Brain microvascular endothelial cell (primary cell): Measurements from ENCODE around the gene RIOK1.
A peak's percentile ranks its signal among the peaks of the same experiment; 100 is the strongest.
"Not testable (repeated sequence)": the region's sequence is repeated elsewhere in the genome, so short reads cannot be mapped to it uniquely, and the experiment has no call there.

ENCODE experiments used
- DNase-seq: peaks from one replicate; pipeline ENCODE4 v3.0.0-alpha.2; 2020
- H3K27ac ChIP-seq: fragments of 250-450 bp; sonication (Bioruptor Pico); 2 replicates; pipeline ENCODE4 v1.5.1; 2020; ENCODE audit warnings: mild to moderate bottlenecking, moderate library complexity
- H3K27me3 ChIP-seq: fragments of 250-450 bp; sonication (Bioruptor Pico); replicated peaks from 2 replicates; pipeline ENCODE4 v1.5.1; 2020; ENCODE audit warnings: mild to moderate bottlenecking
- H3K36me3 ChIP-seq: fragments of 250-450 bp; sonication (Bioruptor Pico); replicated peaks from 2 replicates; pipeline ENCODE4 v1.5.1; 2020; ENCODE audit warnings: mild to moderate bottlenecking
- H3K4me3 ChIP-seq: 2 replicates; pipeline ENCODE4 v1.5.1; 2011; ENCODE audit warnings: low read depth, mild to moderate bottlenecking, control low read depth, low read length, moderate library complexity
- in situ Hi-C: cut with HindIII; loops from 2 replicates; pipeline ENCODE4 v1.10.0; 2017; ENCODE audit warnings: low sequenced_read_pairs, low pct_ligation_motif_present
- TF ChIP-seq, protein P1 (sequence below): IDR thresholded peaks from 2 replicates; pipeline ENCODE4 v1.5.1; 2011; ENCODE audit warnings: low read depth, mild to moderate bottlenecking, moderate library complexity, low read length, control low read depth, inconsistent platforms; ENCODE audit errors: missing control alignments

The RIOK1 gene

DNA sequence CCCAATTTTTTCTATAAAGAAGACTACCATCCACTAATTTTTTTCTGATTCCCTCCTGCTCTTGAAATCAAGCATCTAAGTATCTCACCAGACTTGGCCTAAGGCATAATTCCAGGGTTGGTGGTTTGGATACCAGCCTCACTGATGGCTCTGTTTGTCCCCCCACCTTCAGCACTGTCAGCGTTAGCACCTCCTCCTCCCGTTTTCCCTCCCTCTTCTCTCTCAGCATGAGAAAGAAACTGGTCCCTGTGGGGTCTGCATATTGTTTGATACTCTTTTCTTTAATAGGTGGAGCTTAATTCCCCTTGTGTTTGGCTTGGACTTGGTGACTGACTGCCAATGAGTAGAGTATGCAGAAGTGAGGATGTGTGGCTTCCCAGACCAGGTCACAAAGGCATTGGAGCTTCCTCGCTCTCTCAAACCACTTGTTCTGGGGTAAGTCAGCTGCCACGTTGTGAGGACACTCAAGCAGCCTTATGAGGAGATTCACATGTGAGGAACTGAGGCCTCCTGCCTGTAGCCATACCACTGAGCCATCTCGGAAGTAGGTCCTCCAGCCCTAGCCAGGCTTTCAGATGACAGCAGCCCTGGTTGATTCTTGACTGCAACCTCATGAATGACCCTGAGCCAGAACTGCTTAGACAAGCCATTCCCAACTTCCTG, 65.2 kb downstream of the RIOK1 start:
- in situ Hi-C loops: no loop called here
- Histone ChIP-seq H3K4me3 (no peak overlapping the region), H3K36me3 (no peaks in the 10 kb centered on the region), H3K27ac (no peak overlapping the region), H3K27me3 (no peaks in the 10 kb centered on the region)
- TF ChIP-seq, protein P1, sequence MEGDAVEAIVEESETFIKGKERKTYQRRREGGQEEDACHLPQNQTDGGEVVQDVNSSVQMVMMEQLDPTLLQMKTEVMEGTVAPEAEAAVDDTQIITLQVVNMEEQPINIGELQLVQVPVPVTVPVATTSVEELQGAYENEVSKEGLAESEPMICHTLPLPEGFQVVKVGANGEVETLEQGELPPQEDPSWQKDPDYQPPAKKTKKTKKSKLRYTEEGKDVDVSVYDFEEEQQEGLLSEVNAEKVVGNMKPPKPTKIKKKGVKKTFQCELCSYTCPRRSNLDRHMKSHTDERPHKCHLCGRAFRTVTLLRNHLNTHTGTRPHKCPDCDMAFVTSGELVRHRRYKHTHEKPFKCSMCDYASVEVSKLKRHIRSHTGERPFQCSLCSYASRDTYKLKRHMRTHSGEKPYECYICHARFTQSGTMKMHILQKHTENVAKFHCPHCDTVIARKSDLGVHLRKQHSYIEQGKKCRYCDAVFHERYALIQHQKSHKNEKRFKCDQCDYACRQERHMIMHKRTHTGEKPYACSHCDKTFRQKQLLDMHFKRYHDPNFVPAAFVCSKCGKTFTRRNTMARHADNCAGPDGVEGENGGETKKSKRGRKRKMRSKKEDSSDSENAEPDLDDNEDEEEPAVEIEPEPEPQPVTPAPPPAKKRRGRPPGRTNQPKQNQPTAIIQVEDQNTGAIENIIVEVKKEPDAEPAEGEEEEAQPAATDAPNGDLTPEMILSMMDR: no peak
- no peak for DNase-seq

DNA sequence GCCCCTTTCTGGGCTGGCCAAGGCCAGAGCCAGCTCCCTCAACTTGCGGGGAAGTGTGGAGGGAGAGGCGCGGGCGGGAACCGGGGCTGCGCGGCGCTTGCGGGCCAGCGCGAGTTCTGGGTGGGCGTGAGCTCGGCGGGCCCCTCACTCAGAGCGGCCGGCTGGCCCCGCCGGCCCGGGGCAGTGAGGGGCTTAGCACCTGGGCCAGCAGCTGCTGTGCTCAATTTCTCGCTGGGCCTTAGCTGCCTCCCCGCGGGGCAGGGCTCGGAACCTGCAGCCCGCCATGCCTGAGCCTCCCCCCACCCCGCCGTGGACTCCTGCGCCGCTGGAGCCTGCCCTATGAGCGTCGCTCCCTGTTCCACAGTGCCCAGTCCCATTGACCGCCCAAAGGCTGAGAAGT, 66.7 kb downstream of the RIOK1 start:
- H3K27ac ChIP-seq, DNase-seq, H3K27me3 ChIP-seq, H3K36me3 ChIP-seq, in situ Hi-C loops, H3K4me3 ChIP-seq: not testable (repeated sequence)

DNA sequence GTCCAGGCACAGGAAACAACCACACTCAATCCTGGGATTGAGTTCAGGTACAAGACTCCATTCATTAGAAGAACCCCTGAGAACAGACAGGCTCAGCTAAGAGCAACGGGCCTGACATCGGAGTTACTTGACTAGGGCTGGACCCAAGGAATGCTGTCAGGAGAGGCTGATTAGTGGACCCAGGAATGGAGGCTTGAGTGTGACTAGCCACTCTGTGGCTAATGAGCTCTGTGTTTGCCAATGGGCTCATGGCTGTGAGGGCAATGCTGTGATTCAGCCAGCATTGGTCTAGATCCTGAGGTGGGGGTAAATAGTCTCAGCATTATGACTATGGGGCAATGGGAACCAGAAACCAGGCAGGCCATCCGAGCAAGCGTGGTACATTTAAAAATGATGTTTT, 71.8 kb downstream of the RIOK1 start:
- Histone ChIP-seq H3K27ac (no peak overlapping the region), H3K27me3 (no peaks in the 10 kb centered on the region), H3K36me3 (no peaks in the 10 kb centered on the region), H3K4me3 (no peak overlapping the region)
- no peak for DNase-seq
- in situ Hi-C loops: no loop called here
- TF ChIP-seq, protein P1: no peak

DNA sequence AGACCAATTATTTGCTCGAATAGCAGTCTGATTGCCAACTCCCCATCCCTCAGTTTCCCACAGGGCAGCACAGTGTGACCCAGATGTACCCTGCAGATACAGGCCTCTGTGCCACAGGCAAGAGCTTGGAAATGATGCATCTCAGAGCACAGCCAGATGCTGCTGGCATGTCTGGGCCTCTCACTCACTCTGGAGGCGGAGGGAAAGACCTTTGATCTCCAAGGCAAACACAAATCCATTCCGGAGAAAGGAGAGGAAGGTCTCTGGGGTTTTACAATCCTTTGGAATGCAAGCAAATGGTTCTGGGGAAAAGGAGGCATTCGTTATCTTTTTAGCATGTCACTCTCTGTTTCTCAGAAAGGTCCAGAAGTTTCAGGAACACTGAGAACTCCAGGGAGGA, 74.2 kb downstream of the RIOK1 start:
- no peak overlapping the region for H3K27ac ChIP-seq

DNA sequence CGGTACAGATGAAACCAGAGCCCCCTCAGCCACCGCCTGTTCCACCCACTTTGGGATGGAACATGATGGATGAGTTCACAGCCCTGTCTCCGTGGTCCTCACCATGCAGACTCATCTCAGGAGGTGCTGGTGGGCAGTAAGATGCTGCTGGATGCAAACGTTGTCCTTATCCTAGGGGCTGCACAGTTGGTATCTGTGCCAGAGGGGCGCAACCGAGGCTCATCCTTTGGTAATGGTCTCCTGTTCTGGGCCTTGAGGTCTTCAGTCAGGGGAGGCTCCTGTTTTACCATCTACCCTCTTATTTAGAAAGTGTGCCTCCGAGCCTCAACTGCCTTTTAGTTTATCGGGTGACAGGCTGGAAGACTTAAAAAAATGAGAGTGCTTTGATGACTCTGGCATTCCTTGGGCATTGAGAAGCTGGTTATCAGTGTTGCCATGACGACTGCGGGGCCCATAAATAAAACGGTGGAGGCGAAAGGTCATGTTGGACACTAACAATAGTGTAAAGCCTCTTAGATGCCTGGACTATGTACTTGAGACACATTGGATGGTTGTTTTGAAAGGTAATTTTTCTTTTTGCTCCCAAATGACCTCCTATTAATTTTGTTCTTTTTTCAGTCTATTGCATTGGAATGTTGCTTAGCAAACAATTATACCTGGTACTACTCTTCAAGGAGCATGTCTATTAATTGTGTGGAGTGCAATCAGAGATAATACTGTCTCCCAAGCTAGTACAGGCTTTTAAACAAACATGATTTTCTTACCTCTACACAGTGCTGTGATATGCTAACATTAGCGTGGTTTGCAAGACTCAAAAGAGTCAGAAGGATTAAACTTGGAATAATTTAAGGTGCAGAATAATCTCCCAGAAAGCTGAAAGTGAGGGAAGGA, 77.6 kb downstream of the RIOK1 start:
- peak; percentile 67 for DNase-seq
- TF ChIP-seq, protein P1: no peak
- no peak overlapping the region for H3K4me3 ChIP-seq
- no peaks in the 10 kb centered on the region for H3K36me3 ChIP-seq
- in situ Hi-C loops: no loop called here
- no peaks in the 10 kb centered on the region for H3K27me3 ChIP-seq
- H3K27ac ChIP-seq: no peak overlapping the region

More for the DNA sequence above, 74.2 kb downstream of the RIOK1 start:
- in situ Hi-C loops: no loop called here
- no peak for DNase-seq
- H3K36me3 ChIP-seq: no peaks in the 10 kb centered on the region
- TF ChIP-seq, protein P1: no peak
- H3K4me3 ChIP-seq: no peak overlapping the region
- no peaks in the 10 kb centered on the region for H3K27me3 ChIP-seq
